WTC11 (cell line): ENCODE data around the gene SOSTDC1. TPM values are rescaled to one million over a fixed set of nuclear protein-coding genes. Genes with fewer than 3 reads are reported as not detected.

Source experiments
- ATAC-seq: fragments of 200-7000 bp; cut with Tn5 transposase; 2 replicates; pipeline ENCODE4 v1.10.0; 2021; ENCODE audit warnings: mild to moderate bottlenecking, moderate library complexity
- CTCF ChIA-PET: fragments of 300-600 bp; sonication (Branson Sonifier 250); formaldehyde crosslinking; loops from one replicate; lab custom pipeline; 2021; ENCODE audit warnings: antibody characterized with exemption; lab: Charles Lee
- POLR2A ChIA-PET: fragments of 350-600 bp; sonication (Branson Sonifier 250); formaldehyde crosslinking; loops from one replicate; lab custom pipeline; 2021; ENCODE audit warnings: antibody characterized with exemption; lab: Charles Lee
- DNase-seq: peaks from one replicate; pipeline ENCODE4 v3.0.0; 2021; ENCODE audit warnings: low spot score
- H3K27ac Mint-ChIP-seq: 2 replicates; pipeline ENCODE4 v1.8.0; 2021; ENCODE audit warnings: mixed read lengths
- H3K27me3 Mint-ChIP-seq: 2 replicates; pipeline ENCODE4 v1.8.0; 2021; ENCODE audit warnings: low read depth, mild to moderate bottlenecking, moderate library complexity, mixed read lengths
- H3K36me3 Mint-ChIP-seq: 2 replicates; pipeline ENCODE4 v1.8.0; 2021; ENCODE audit warnings: mixed read lengths
- H3K4me1 Mint-ChIP-seq: 2 replicates; pipeline ENCODE4 v1.8.0; 2022; ENCODE audit warnings: mixed read lengths
- H3K4me3 Mint-ChIP-seq: 2 replicates; pipeline ENCODE4 v1.8.0; 2021; ENCODE audit warnings: mild to moderate bottlenecking, moderate library complexity, mixed read lengths
- H3K9me3 Mint-ChIP-seq: 2 replicates; pipeline ENCODE4 v1.8.0; 2021; ENCODE audit warnings: mixed read lengths
- CBFB ChIP-seq: sonication (generic); formaldehyde crosslinking; IDR thresholded peaks from 2 replicates; pipeline ENCODE4 v1.8.1; 2022; ENCODE audit warnings: mild to moderate bottlenecking, low read depth, missing genetic modification reagents
- CTCF ChIP-seq: fragments of 200-600 bp; IDR thresholded peaks from 2 replicates; pipeline ENCODE4 v1.8.0; 2022; ENCODE audit warnings: antibody characterized with exemption
- ELF4 ChIP-seq: sonication (generic); formaldehyde crosslinking; IDR thresholded peaks from 2 replicates; pipeline ENCODE4 v1.8.1; 2022; ENCODE audit warnings: low read depth, mild to moderate bottlenecking, moderate library complexity, missing genetic modification reagents
- ERG ChIP-seq: fragments of 250-450 bp; sonication (Bioruptor Pico); IDR thresholded peaks from 2 replicates; pipeline ENCODE4 v1.8.0; 2021; ENCODE audit warnings: mild to moderate bottlenecking
- FOXJ3 ChIP-seq: sonication (generic); formaldehyde crosslinking; IDR thresholded peaks from 2 replicates; pipeline ENCODE4 v1.9.0; 2021; ENCODE audit warnings: missing genetic modification reagents, mild to moderate bottlenecking, borderline replicate concordance
- FOXP1 ChIP-seq: sonication (generic); formaldehyde crosslinking; IDR thresholded peaks from 2 replicates; pipeline ENCODE4 v1.8.0; 2022; ENCODE audit warnings: missing genetic modification reagents, mild to moderate bottlenecking, moderate library complexity, borderline replicate concordance
- FOXP4 ChIP-seq: sonication (generic); formaldehyde crosslinking; IDR thresholded peaks from 2 replicates; pipeline ENCODE4 v1.8.0; 2022; ENCODE audit warnings: mild to moderate bottlenecking, missing genetic modification reagents
- JAZF1 ChIP-seq: fragments of 250-450 bp; sonication (Bioruptor Pico); IDR thresholded peaks from 2 replicates; pipeline ENCODE4 v1.9.0; 2021; ENCODE audit warnings: moderate library complexity, mild to moderate bottlenecking, inconsistent platforms
- JUN ChIP-seq: sonication (generic); formaldehyde crosslinking; IDR thresholded peaks from 2 replicates; pipeline ENCODE4 v1.8.0; 2023; ENCODE audit warnings: mild to moderate bottlenecking, missing genetic modification reagents
- KAT7 ChIP-seq: sonication (generic); formaldehyde crosslinking; IDR thresholded peaks from 2 replicates; pipeline ENCODE4 v1.8.1; 2023; ENCODE audit warnings: missing genetic modification reagents, mild to moderate bottlenecking, borderline replicate concordance
- NFATC4 ChIP-seq: fragments of 250-450 bp; sonication (Bioruptor Pico); IDR thresholded peaks from 2 replicates; pipeline ENCODE4 v1.9.0; 2021; ENCODE audit warnings: mild to moderate bottlenecking
- SP1 ChIP-seq: sonication (generic); formaldehyde crosslinking; conservative IDR thresholded peaks from 2 replicates; pipeline ENCODE4 v1.8.1; 2022; ENCODE audit warnings: missing genetic modification reagents
- TEAD4 ChIP-seq: sonication (generic); formaldehyde crosslinking; IDR thresholded peaks from 2 replicates; pipeline ENCODE4 v1.8.0; 2022; ENCODE audit warnings: mild to moderate bottlenecking, missing genetic modification reagents
- ZBTB43 ChIP-seq: sonication (generic); formaldehyde crosslinking; IDR thresholded peaks from 2 replicates; pipeline ENCODE4 v1.8.1; 2023; ENCODE audit warnings: mild to moderate bottlenecking, missing genetic modification reagents
- ZNF396 ChIP-seq: fragments of 250-450 bp; sonication (Bioruptor Pico); IDR thresholded peaks from 2 replicates; pipeline ENCODE4 v1.8.0; 2021; ENCODE audit warnings: mild to moderate bottlenecking, moderate library complexity, borderline replicate concordance
- ZNF425 ChIP-seq: fragments of 250-450 bp; sonication (Bioruptor Pico); conservative IDR thresholded peaks from 2 replicates; pipeline ENCODE4 v1.9.0; 2021; ENCODE audit warnings: mild to moderate bottlenecking
- ZNF532 ChIP-seq: fragments of 250-450 bp; sonication (Bioruptor Pico); IDR thresholded peaks from 2 replicates; pipeline ENCODE4 v1.9.0; 2021; ENCODE audit warnings: mild to moderate bottlenecking, borderline replicate concordance
- total RNA-seq: library from RNA; stranded (reverse); gene quantifications from 3 replicates; pipeline ENCODE4 v1.2.3, GENCODE V29; 2021

Gene SOSTDC1
- total RNA-seq, 1 experiment from 2014 or later: 0.15 TPM

- POLR2A ChIA-PET: interaction anchor here (0.5 to 1.3 kb wide), 6 partner anchors 45 to 304 kb away, joined by 3 to 5 read pairs (median 4); partner anchors contain the start of genes ANKMY2, BZW2 and SOSTDC1
- H3K4me1 Mint-ChIP-seq: peaks cover 16% of the 10 kb centered on the region
- TF ChIP-seq CTCF: no peak
- TF ChIP-seq FOXJ3 (CRISPR knock-in tag): no peak
- TF ChIP-seq ZNF396 (CRISPR knock-in tag): no peak
- no peak for TF ChIP-seq ZBTB43 (CRISPR knock-in tag)
- TF ChIP-seq KAT7 (CRISPR knock-in tag): no peak
- TF ChIP-seq SP1: no peak
- no peak for TF ChIP-seq JAZF1 (CRISPR knock-in tag)
- TF ChIP-seq CBFB (CRISPR knock-in tag): no peak
- TF ChIP-seq NFATC4: no peak
- TF ChIP-seq ZNF425 (CRISPR knock-in tag): no peak
- TF ChIP-seq ERG (CRISPR knock-in tag): no peak
- no peak for TF ChIP-seq ZNF532 (CRISPR knock-in tag)
- no peak for TF ChIP-seq JUN
- TF ChIP-seq TEAD4 (CRISPR knock-in tag): no peak
- no peak for TF ChIP-seq FOXP4 (CRISPR knock-in tag)
- TF ChIP-seq FOXP1 (CRISPR knock-in tag): no peak
- no peak for TF ChIP-seq ELF4
- DNase-seq: no peak
- H3K4me3 Mint-ChIP-seq: peak overlapping the region; percentile 78
- H3K9me3 Mint-ChIP-seq: no peaks in the 10 kb centered on the region
- H3K36me3 Mint-ChIP-seq: no peaks in the 10 kb centered on the region
- no peak for ATAC-seq
- peaks cover 27% of the 10 kb centered on the region for H3K27me3 Mint-ChIP-seq
- CTCF ChIA-PET: interaction anchor here (0.6 to 2.7 kb wide), 3 partner anchors 12 to 156 kb away, joined by 3 to 27 read pairs (median 5); no protein-coding TSS in a partner anchor
- no peak overlapping the region for H3K27ac Mint-ChIP-seq
Measured at GRCh38 chr7:16419859-16420258, 45.7 kb downstream of the SOSTDC1 start.
